Measurements from ENCODE around the gene SAP130.

DNA sequence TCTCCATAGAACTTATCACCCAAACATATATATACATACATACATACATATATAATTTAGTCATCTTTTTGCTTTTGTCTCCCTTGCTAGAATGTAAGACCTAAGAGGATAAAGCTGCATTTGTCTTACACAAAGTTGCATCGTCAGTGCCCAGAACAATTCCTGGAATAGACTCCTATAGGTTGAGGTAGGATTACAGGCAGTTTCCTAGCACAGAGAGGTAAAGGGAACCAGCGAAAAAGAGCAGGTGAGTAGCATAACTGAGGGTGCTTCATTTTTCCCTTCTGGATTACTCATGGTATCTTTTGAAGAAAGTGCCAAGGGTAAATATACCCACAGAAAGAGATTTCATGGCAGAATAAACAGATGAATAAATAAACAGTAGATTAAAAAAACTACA lies 74.0 kb downstream of the SAP130 start:
- TF ChIP-seq, protein P1, sequence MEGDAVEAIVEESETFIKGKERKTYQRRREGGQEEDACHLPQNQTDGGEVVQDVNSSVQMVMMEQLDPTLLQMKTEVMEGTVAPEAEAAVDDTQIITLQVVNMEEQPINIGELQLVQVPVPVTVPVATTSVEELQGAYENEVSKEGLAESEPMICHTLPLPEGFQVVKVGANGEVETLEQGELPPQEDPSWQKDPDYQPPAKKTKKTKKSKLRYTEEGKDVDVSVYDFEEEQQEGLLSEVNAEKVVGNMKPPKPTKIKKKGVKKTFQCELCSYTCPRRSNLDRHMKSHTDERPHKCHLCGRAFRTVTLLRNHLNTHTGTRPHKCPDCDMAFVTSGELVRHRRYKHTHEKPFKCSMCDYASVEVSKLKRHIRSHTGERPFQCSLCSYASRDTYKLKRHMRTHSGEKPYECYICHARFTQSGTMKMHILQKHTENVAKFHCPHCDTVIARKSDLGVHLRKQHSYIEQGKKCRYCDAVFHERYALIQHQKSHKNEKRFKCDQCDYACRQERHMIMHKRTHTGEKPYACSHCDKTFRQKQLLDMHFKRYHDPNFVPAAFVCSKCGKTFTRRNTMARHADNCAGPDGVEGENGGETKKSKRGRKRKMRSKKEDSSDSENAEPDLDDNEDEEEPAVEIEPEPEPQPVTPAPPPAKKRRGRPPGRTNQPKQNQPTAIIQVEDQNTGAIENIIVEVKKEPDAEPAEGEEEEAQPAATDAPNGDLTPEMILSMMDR (optimal IDR thresholded peaks at IDR 0.05 in 1 of 3, IDR thresholded peaks at IDR 0.05 in 1 of 3, conservative IDR thresholded peaks at IDR 0.05 in 1 of 3; ENCODE audit: extremely low read depth in 1 of 3, insufficient read depth in 2 of 3, low read length in 3 of 3): no peak
- no peak for TF ChIP-seq EZH2 (IDR thresholded peaks at IDR 0.05; ENCODE audit: low read length)

Data from keratinocyte (primary cell).